Breast epithelium (tissue), 3 donors: Measurements from ENCODE around the gene KLHL26.

Experiments
- POLR2A ChIP-seq: fragments of 450-650 bp; IDR thresholded peaks from one replicate; pipeline ENCODE4 v1.6.1; 2016; ENCODE audit warnings: antibody characterized with exemption, mild to moderate bottlenecking, moderate library complexity
- POLR2AphosphoS5 ChIP-seq, 3 donors: sonication (generic); formaldehyde crosslinking; IDR thresholded peaks; one replicate each; pipeline ENCODE4 v1.6.1; 2017; ENCODE audit warnings: antibody characterized with exemption in 3 of 3
- TF ChIP-seq, protein P1 (sequence below), 3 donors: fragments of 450-650 bp; IDR thresholded peaks; one replicate each; pipeline ENCODE4 v1.5.1; 2016 to 2017; ENCODE audit warnings: antibody characterized with exemption in 3 of 3, mild to moderate bottlenecking in 3 of 3, moderate library complexity in 3 of 3

DNA sequence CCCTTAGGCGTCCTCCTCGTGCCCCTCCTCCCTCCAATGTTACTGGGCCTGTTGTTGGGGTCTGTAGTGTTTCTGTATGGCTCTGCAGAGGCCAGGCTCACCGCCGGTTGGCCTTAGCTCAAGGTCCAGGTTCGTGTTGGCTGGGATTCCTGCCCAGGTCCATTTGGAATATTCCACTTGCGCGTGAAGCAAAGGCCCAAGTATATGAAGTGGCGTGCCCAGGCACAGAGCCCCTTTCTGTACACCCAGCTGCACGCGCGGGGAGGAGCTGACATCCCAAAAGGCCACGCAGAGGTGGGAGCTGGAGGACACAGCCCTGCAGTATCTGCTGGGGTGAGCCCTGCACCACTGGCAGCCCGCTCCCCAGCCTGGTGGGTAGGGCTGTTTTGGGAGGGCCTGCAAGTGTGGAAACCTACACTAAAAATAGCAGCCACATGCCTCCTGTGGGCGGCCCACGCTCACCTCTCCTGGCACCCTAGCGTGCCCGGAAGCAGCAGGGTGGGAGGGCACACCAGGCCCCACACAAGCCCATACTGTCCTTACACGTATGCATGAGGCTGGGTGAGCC lies 76.8 kb downstream of the KLHL26 start:
- TF ChIP-seq POLR2A = no peak
- TF ChIP-seq, protein P1, sequence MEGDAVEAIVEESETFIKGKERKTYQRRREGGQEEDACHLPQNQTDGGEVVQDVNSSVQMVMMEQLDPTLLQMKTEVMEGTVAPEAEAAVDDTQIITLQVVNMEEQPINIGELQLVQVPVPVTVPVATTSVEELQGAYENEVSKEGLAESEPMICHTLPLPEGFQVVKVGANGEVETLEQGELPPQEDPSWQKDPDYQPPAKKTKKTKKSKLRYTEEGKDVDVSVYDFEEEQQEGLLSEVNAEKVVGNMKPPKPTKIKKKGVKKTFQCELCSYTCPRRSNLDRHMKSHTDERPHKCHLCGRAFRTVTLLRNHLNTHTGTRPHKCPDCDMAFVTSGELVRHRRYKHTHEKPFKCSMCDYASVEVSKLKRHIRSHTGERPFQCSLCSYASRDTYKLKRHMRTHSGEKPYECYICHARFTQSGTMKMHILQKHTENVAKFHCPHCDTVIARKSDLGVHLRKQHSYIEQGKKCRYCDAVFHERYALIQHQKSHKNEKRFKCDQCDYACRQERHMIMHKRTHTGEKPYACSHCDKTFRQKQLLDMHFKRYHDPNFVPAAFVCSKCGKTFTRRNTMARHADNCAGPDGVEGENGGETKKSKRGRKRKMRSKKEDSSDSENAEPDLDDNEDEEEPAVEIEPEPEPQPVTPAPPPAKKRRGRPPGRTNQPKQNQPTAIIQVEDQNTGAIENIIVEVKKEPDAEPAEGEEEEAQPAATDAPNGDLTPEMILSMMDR (IDR thresholded peaks at IDR 0.05) = no peak
- TF ChIP-seq POLR2AphosphoS5 (IDR thresholded peaks at IDR 0.05) = no peak
